RCC 7860 (cell line): ENCODE results near the gene KIF13A.
"Not testable (repeated sequence)": the region's sequence is repeated elsewhere in the genome, so short reads cannot be mapped to it uniquely, and the experiment has no call there.

ENCODE experiments used
- DNase-seq: peaks from one replicate; pipeline ENCODE4 v3.0.0-alpha.2; 2015; ENCODE audit warnings: low spot score
- FAIRE-seq: peaks from 2 replicates; lab custom pipeline; 2012; peaks lifted over from hg19 to GRCh38; lab: Jason Lieb, UNC

Gene KIF13A

DNA sequence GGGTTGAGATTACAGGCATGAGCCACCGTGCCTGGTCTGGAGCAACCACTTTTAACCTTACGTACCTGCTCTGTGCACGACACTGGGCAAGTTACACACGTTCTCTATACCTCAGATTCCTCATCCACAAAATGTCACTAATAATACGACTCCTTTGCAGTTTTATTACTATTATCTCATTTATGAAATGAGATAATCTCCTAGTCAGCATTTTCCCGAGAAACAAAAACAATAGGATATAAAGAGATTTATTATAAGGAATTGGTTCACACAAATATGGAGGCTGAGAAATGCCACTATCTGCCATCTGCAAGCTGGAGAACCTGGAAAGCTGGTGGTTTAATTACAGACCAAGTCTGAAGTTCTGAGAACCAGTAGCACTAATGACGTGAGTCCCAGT, 12.0 kb upstream of the KIF13A start:
- FAIRE-seq: no peak
- no peak for DNase-seq

DNA sequence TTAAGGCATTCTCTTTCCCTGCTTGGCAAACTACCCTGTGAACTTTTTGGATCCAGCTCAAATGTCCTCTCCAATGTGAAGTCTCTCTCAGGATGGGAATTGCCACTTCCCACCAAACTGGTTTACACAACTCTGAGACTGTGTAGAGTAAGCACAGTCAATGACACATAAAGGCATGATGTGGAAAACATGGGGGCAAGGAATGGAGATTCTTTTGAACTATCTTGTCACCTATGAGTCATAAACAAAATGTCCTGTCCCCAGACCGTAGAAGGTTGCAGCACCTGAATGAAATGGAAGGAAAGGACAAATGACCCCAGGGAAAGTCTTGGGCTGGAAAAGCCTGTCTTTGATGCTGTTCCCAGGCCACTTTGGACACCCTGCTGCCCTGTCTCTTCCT, 11.0 kb upstream of the KIF13A start:
- DNase-seq (no peak), FAIRE-seq (no peak)

DNA sequence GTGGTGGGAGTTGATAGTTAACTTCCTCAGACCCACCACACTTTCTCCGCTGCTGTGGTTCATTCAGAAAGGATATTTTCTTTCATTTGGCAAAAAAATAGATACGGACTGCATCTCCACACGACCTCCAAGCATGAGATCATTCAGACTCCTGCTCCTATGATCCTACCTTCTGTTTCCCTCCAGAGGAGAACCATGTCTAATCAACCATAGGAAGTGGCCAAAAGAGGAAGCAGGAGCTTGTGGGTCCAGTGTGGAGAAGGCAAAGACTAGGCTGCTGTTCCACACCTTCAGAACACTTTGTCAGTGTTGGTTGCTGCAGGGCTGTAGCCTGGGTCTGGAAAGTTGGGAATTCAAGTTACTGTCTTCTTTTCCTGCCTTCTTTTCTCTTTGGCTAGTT, 10.6 kb upstream of the KIF13A start:
- no peak for FAIRE-seq

DNA sequence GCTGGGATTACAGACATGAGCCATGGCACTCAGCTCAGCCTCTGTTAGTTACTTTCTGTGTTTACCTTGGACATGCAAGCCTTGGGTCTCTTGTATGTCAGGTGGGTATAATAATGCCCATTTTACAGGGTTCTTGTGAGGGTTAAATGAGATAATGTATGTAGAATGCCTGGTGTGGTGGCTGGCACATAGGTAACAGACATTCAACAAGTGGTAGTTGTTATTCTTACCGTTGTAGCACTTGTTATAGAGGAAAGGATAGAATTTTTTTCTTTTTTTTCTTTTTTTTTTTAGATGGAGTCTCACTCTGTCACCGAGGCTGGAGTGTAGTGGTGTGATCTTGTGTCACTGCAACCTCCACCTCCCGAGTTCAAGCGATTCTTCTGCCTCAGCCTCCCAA, 8.0 kb upstream of the KIF13A start:
- no peak for FAIRE-seq
- no peak for DNase-seq

More for the DNA sequence above, 10.6 kb upstream of the KIF13A start:
- DNase-seq: no peak

GRCh38 chr6:17994019-17994418, 6.6 kb upstream of the KIF13A start:
- DNase-seq (no peak), FAIRE-seq (no peak)

DNA sequence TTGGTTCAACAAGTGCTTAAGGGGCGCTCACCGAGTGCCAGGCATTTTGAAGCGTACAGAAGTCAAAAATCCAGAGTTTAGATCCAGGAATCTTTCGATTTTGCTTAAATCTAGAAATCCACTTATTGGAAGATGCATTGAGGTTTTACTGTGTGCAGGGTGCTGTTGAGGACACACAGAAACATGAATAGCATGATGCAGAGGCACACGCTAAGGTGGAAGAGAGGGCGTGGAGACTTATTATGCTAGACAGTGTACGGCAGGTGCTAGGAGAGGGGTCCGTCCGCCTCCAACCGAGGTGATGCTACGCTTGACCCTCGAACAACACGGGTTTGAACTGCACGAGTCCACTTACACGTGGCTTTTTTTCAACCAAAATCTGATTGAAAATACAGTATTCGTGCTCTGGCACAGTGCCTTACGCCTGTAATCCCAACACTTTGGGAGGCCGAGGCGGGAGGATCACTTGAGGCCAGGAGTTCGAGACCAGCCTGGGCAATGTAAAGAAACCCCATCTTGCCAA, 1.0 kb upstream of the KIF13A start:
- DNase-seq: no peak
- FAIRE-seq: no peak

- DNase-seq (peak; percentile 19), FAIRE-seq (no peak)
Observed at GRCh38 chr6:17987697-17988421, 424 bp upstream of the KIF13A start.

DNA sequence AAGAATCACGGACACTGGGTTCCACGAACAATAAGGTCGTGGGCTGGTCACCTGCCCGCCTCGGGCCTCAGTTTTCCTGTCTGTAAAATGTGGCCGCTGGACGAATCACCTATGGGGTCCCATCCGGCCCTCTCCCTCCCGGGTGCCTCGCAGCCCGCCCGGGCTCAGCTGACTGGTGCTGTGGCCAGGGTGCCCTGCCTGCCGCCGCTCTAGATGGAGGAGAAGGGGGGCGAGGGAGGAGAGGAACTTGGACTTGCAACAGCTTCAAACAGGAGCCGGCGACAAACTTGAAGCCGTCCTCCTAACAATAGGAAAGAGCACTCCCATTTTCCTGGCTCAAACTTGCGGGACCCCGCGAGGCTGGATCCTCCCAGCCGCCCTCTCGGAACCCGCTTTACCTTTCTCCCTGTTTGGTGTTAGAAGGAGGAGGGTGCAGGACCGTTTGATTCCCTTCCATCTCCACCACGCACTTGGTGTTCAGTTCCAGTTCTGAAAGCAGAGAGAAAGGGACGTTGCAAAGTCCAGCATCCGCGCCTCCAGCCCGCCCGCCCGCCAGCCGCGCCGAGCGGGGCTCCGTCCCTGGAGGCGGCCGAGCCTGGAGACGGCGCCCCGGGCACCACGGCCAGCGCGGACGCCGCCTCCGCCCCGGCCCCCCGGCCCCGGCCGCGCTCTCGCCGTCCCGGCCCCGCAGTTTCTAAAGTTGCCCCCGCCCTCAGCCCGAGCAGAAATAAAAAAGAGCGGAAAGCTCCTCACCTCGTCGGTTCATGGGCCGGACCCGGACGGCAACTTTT, 584 bp downstream of the KIF13A start:
- DNase-seq (peak; percentile 24), FAIRE-seq (no peak)

DNA sequence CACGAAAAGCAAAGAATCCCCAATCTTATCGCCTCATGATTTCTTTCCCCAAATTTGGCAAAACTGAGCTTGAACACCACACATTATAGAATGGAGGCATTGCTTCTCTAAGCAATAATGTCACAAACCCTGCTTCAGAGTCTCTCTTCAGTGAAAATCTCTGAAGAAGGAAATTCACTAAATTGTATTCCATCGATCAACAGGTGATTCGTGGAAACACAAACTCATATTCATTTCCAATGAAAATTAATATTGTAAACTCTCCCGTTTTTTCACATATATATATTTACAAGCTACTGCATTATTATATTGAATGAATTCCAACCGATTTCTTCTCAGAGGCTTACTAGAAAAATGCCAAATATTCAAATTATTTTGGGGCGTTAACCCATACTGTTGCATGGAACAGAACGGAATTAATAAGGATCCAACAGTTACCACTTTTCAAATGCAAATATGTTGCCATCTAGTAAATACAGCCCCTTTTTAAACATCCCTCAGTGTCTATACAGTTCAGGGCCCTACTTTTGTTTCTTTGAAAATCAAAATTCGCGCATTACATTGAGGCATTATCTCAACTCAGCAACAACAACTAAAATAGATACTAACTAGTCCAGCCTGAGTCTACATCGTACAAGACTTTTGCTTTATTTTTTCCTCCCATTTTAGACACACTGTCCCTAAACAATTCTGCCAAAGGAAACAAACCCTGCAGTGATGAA, 1.3 kb downstream of the KIF13A start:
- FAIRE-seq (no peak), DNase-seq (no peak)

- DNase-seq (no peak), FAIRE-seq (no peak)
Observed at GRCh38 chr6:17984812-17985670, 2.4 kb downstream of the KIF13A start.

GRCh38 chr6:17984399-17984798, 3.0 kb downstream of the KIF13A start:
- DNase-seq: no peak
- FAIRE-seq: no peak

DNA sequence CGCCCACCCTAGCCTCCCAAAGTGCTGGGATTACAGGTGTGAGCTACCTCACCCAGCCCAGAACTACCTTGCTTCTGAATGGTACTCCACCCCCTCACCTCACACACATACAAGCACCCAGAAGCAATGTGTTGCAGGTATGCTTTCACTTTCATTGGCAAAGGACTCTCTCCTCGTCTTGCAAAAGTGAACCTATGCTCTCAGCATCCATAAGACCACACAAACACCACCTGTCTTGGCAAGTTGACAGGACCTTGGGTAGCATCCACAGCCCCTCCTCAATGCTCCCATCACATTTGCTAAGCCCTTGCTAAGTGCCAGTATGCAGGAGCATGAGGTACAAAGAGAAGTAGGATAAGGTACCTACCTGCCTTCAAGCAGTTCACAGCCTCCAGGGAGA, 3.7 kb downstream of the KIF13A start:
- DNase-seq: no peak
- no peak for FAIRE-seq

GRCh38 chr6:17980329-17980728, 7.1 kb downstream of the KIF13A start:
- no peak for DNase-seq

DNA sequence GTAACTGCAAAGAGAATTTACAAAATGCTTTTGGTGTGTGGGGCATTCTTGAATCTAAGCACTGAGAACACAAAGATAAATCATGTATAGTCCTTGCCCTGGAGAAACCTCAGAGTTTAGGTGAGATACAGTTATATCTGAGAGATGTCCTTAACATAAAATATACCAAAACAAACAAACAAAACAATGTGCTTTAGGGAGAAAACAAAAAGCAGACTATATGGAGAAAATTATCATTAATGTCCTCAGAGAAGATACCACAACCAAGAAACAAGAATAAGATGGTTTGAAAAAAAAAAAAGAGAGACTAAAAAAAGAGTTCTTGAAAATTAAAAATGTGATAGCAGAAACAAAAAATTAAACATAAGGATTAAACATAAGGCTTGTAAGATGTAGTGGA, 8.0 kb downstream of the KIF13A start:
- FAIRE-seq: no peak

More at GRCh38 chr6:17980329-17980728, 7.1 kb downstream of the KIF13A start:
- FAIRE-seq: no peak

GRCh38 chr6:17976258-17976657, 11.2 kb downstream of the KIF13A start:
- not testable (repeated sequence) for FAIRE-seq, DNase-seq

More for the DNA sequence above, 8.0 kb downstream of the KIF13A start:
- DNase-seq: no peak

- no peak for DNase-seq
- no peak for FAIRE-seq
Observed at GRCh38 chr6:17974570-17975368, 12.7 kb downstream of the KIF13A start.

DNA sequence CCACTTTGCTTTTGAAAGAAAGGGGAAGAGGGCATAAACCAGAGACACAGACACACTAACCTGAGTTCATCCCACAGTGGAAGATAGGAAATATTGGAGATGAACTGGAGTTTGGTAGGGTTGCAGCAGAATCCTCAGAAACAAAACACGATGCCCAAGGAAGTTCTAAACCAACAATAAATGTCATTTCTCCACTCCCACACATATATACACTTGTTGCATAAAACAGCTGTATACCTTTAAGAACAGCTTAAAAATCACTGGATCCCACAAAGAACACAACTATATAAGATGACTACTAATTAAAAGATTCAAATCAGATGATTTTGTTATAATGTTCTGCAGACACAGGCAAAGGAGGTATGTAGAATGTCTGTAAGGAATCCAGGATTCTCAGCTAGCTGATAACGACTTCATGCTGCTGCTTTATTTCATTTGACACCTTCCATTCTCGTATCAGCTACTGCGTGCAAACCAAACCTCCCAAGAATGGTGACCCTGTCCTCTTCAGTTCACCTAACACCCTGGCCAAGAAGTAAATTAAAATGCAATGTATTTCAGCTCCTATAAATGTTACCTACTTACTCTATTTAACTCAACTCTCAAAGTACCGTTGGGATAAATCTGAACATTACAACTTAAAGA, 14.3 kb downstream of the KIF13A start:
- DNase-seq (no peak), FAIRE-seq (no peak)

GRCh38 chr6:17972074-17972952, 15.1 kb downstream of the KIF13A start:
- no peak for FAIRE-seq
- no peak for DNase-seq
